NCI-H226 (cell line): Measurements from ENCODE around the gene KRTAP5-1.
A peak's percentile ranks its signal among the peaks of the same experiment; 100 is the strongest.

Experiments
- DNase-seq: peaks from one replicate; pipeline ENCODE4 v3.0.0-alpha.2; 2015

KRTAP5-1 gene

GRCh38 chr11:1570896-1571759 lies 14.0 kb downstream of the KRTAP5-1 start:
- no peak for DNase-seq

- no peak for DNase-seq
These were observed 14.6 kb downstream of the KRTAP5-1 start for GRCh38 chr11:1570531-1570895.

- DNase-seq: no peak
These were observed 15.1 kb downstream of the KRTAP5-1 start for GRCh38 chr11:1570001-1570453.

GRCh38 chr11:1569251-1569780 lies 15.8 kb downstream of the KRTAP5-1 start:
- no peak for DNase-seq

- DNase-seq: no peak
These were observed 16.6 kb downstream of the KRTAP5-1 start for GRCh38 chr11:1568441-1568911.

GRCh38 chr11:1567721-1568100 lies 17.4 kb downstream of the KRTAP5-1 start:
- no peak for DNase-seq

- DNase-seq: no peak
These were observed 17.9 kb downstream of the KRTAP5-1 start for GRCh38 chr11:1567052-1567720.

GRCh38 chr11:1566381-1567051 lies 18.6 kb downstream of the KRTAP5-1 start:
- no peak for DNase-seq

- DNase-seq: no peak
These were observed 19.2 kb downstream of the KRTAP5-1 start for GRCh38 chr11:1565904-1566247.

GRCh38 chr11:1565173-1565903 lies 19.7 kb downstream of the KRTAP5-1 start:
- DNase-seq: no peak

GRCh38 chr11:1564535-1565172 lies 20.4 kb downstream of the KRTAP5-1 start:
- DNase-seq: peak; percentile 85

GRCh38 chr11:1563697-1564534 lies 21.2 kb downstream of the KRTAP5-1 start:
- DNase-seq: no peak

- no peak for DNase-seq
These were observed 21.9 kb downstream of the KRTAP5-1 start for GRCh38 chr11:1563149-1563638.

- no peak for DNase-seq
These were observed 22.5 kb downstream of the KRTAP5-1 start for GRCh38 chr11:1562469-1563148.

- no peak for DNase-seq
These were observed 23.1 kb downstream of the KRTAP5-1 start for GRCh38 chr11:1561955-1562354.

GRCh38 chr11:1561266-1561665 lies 23.8 kb downstream of the KRTAP5-1 start:
- DNase-seq: no peak

GRCh38 chr11:1560649-1561251 lies 24.3 kb downstream of the KRTAP5-1 start:
- no peak for DNase-seq

GRCh38 chr11:1560002-1560648 lies 25.0 kb downstream of the KRTAP5-1 start:
- no peak for DNase-seq
